AG10803 (cell line): ENCODE results near the gene ITK.

ENCODE experiments used
- DNase-seq: peaks from one replicate; pipeline ENCODE4 v3.0.0; 2010; ENCODE audit warnings: low read depth
- H3K4me3 ChIP-seq: 2 replicates; pipeline ENCODE4 v1.5.1; 2011; ENCODE audit warnings: mild to moderate bottlenecking, low read length, control low read depth
- TF ChIP-seq, protein P1 (sequence below): conservative IDR thresholded peaks from 2 replicates; pipeline ENCODE4 v1.5.1; 2011; ENCODE audit warnings: mild to moderate bottlenecking, low read length, control low read depth, inconsistent platforms

ITK gene

DNA sequence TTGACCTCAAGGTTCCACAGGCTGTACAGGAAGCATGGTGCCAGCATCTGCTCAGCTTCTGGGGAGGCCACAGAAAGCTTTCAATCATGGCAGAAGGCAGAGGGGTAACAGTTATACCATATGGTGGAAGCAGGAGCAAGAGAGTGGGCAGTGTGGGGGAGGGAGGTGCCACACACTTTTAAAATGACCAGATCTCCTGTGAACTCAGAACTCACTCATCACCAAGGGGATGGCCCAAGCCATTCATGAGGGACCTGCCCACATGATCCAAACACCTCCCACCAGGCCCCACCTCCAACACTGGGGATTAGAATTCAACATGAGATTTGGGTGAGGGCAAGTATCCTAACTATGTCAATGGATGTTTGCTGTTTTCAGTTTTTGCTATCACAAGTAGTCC lies 101.5 kb downstream of the ITK start:
- TF ChIP-seq, protein P1, sequence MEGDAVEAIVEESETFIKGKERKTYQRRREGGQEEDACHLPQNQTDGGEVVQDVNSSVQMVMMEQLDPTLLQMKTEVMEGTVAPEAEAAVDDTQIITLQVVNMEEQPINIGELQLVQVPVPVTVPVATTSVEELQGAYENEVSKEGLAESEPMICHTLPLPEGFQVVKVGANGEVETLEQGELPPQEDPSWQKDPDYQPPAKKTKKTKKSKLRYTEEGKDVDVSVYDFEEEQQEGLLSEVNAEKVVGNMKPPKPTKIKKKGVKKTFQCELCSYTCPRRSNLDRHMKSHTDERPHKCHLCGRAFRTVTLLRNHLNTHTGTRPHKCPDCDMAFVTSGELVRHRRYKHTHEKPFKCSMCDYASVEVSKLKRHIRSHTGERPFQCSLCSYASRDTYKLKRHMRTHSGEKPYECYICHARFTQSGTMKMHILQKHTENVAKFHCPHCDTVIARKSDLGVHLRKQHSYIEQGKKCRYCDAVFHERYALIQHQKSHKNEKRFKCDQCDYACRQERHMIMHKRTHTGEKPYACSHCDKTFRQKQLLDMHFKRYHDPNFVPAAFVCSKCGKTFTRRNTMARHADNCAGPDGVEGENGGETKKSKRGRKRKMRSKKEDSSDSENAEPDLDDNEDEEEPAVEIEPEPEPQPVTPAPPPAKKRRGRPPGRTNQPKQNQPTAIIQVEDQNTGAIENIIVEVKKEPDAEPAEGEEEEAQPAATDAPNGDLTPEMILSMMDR: no peak
- no peak for DNase-seq
- H3K4me3 ChIP-seq: no peak overlapping the region

DNA sequence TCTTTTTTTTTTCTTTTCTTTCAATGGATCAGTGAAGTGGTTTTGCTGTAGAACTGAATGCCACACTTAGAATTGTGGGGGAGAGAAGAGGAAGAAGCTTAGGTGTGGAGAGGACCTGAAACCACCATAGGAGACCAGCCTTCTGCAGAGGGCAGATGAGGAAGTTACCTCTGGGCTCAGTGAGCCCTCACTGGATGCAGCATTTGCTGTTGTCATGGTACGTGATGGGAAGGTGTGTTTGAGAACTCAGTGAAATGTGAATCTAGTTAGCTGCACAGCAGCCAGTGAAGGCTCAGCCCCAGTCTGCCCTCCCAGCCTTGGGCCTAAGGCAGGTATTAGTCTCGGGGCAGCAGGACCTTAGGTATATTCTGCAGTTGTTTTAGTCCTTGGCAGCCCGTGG lies 102.8 kb downstream of the ITK start:
- no peak for DNase-seq
- H3K4me3 ChIP-seq: no peak overlapping the region
- TF ChIP-seq, protein P1: no peak

DNA sequence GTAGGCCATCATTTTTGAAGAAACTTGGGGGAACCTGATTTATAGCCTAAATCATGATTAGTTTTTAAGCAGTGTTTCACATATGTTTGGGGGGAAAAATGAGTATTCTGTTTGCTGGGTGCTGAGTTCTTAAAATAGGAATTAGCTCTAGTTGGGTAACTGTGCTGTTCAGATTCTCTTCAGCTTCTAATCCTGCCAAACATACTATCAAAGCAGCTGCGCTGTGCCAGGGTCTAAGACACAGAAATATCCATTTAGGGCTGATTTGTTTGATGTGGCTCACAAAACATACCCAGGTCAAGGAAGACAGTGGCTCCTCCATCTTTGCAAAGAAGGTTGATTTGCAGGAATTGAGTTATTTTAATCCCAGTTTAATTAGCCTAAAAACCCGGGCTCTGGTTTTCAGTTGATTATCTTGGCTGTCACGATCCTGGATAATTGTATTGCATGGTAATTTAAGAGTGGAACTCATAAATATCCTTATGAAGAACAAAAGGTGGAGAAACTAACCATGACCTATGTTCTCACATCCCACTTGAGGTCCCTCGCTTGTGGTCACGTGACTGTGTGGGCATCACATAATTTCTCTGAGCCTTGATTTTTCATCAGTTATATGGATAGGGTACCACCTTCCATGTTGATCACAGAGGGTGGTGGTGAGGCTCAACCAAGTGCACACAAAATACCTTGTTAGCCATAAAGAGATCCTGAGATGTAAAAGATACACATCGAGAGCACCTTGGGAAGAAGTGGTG lies 104.0 kb downstream of the ITK start:
- DNase-seq: no peak
- H3K4me3 ChIP-seq: no peak overlapping the region
- TF ChIP-seq, protein P1: no peak

DNA sequence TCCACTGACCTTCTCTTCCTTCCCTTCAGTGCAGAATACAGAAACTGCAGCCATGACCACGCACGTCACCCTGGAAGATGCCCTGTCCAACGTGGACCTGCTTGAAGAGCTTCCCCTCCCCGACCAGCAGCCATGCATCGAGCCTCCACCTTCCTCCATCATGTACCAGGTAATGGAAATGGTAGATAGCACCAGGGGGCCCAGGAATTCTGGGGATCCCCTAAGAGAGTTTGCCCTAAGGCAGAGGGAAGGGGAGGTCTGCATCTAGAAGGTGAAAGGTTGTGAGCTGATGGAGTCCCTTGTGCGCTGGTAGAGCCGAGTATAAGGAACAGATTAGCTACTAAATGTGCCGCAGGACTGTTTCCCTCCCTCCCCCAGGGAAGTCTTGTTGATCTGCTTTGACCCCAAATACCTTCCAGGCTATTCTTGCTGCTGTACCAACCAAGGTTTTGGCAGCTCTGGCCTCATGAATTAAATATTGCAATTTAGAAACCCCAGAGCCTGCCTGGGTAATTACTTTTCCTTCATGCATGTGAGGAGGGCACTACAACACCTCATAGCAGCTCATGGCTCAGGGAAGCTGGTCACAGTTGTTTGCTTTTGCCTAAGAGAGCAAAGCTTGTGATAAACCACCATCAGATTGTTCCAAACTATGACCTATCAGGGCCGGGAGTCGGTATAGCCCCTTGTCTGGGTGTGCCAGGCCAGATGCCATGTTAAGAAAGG lies 104.8 kb downstream of the ITK start:
- no peak overlapping the region for H3K4me3 ChIP-seq
- DNase-seq: no peak
- TF ChIP-seq, protein P1: no peak

DNA sequence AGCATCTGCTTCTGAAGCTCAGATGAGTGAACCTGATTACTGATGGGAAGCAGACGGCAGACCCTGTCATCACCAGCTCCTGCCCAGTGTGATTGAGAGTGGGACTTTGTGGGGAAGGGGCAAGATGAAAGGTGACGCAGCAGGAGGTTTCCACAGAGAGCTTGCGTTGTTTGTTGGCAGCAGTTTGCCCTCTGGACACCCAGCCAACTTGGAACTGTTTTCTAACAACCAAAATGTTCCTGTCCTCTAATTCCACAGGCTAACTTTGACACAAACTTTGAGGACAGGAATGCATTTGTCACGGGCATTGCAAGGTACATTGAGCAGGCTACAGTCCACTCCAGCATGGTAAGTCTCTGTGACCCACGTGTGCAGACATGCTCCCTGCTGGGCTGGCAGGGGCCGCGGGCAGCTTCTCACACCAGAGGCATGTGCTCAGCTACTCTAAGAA lies 106.1 kb downstream of the ITK start:
- TF ChIP-seq, protein P1: no peak
- H3K4me3 ChIP-seq: no peak overlapping the region
- peak; percentile 28 for DNase-seq

DNA sequence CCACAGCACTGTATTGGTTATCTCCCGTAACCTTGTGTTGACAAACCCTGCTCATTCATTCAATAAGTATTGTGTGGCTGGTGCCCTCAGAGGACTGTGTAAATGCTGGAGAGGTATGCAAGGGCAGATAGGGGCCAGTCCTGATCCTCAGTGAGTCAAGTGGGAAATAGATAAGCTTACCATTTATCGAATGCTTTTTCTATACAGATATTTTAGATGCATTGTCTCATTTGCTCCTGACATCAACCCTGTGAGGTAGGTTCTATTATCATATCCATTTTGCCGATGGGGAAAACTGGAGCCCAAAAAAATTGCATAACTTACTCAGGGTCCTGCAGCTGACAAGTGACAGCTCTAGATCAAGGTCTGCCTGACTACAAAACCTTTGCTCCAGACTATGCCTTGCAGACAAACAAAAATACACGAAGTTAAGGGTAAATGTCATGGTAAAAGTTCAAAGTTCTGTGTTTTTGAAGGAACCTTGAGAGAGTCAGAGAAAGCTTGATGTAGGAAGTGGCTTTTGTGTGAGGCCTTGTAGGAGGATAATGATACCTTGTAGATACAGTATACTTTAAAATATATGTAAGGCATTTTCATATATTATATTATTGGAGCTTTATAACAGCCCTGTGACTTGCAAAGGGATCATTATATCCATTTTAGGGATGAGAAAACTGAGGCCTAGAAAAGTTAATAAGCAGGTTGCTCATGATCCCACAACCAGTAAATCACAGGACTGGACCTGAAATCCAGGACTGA lies 107.9 kb downstream of the ITK start:
- H3K4me3 ChIP-seq: no peak overlapping the region
- TF ChIP-seq, protein P1: no peak
- DNase-seq: no peak
